Measurements from ENCODE around the gene PNO1. TPM values are rescaled to one million over a fixed set of nuclear protein-coding genes. Genes with fewer than 3 reads are reported as not detected.

Gene PNO1
- total and polyA plus RNA-seq, 11 donors: 4.5 to 20.1 (median 8.8) TPM

DNA sequence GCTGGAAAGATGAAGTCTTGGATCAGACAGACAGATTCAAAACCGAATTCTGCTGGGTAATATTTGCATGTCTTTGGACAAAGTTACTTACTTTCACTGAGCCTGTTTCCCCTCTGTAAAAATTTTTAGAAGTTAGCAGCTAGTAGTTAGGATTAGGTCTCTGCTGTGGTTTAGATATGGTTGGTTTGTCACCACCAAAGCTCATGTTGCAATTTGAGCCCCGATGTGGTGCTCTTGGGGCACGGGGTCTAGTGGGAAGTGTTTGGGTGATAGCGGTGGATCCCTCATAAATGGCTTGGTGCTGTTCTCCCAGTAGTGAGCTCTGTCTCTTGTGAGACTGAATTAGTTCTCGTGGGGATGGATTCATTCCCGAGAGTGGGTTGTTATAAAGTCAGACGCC lies 38.9 kb upstream of the PNO1 start:
- TF ChIP-seq, protein P1, sequence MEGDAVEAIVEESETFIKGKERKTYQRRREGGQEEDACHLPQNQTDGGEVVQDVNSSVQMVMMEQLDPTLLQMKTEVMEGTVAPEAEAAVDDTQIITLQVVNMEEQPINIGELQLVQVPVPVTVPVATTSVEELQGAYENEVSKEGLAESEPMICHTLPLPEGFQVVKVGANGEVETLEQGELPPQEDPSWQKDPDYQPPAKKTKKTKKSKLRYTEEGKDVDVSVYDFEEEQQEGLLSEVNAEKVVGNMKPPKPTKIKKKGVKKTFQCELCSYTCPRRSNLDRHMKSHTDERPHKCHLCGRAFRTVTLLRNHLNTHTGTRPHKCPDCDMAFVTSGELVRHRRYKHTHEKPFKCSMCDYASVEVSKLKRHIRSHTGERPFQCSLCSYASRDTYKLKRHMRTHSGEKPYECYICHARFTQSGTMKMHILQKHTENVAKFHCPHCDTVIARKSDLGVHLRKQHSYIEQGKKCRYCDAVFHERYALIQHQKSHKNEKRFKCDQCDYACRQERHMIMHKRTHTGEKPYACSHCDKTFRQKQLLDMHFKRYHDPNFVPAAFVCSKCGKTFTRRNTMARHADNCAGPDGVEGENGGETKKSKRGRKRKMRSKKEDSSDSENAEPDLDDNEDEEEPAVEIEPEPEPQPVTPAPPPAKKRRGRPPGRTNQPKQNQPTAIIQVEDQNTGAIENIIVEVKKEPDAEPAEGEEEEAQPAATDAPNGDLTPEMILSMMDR (IDR thresholded peaks at IDR 0.05): no peak
- no peak for TF ChIP-seq POLR2A (IDR thresholded peaks at IDR 0.05)
- Histone ChIP-seq H3K27ac (no peak overlapping the region), H3K9me3 (no peaks in the 10 kb centered on the region), H3K4me3 (no peak overlapping the region), H3K4me1 (peaks cover 0 to 13% (median 3%) of the 10 kb centered on the region in 12 donors), H3K27me3 (no peaks in the 10 kb centered on the region), H3K36me3 (no peaks in the 10 kb centered on the region)
- DNase-seq (no peak), ATAC-seq (no peak)
- intact Hi-C loops (cut with DNase I): no loop called here
- 72 to 90% (median 83%) methylated on average over 6 to 7 of the region's 7 CpGs for WGBS, 4 donors

DNA sequence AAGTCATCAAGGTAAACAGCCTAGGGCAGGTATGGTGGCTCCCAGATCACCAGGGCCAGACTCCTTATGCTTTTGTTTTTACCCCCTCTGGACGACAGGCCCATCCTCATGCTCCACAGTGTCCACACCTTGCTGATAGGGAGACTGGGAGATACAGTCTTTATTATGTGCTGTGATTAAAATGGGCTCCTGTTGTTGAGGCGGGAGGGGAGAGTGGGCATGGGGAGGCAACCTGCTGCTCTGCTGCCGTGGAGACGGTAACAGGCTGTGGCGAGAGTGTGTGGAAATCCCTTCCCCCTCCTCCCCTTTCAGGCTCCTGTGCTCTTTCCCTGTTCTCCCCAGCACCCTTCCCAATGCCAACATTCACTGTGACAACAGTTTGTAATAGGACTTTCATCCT lies 38.2 kb upstream of the PNO1 start:
- Histone ChIP-seq H3K27ac (no peak overlapping the region), H3K4me1 (peaks cover 0 to 13% (median 3%) of the 10 kb centered on the region in 12 donors), H3K27me3 (no peaks in the 10 kb centered on the region), H3K4me3 (no peak overlapping the region), H3K36me3 (no peaks in the 10 kb centered on the region), H3K9me3 (no peaks in the 10 kb centered on the region)
- intact Hi-C loops (cut with DNase I): no loop called here
- no peak for ATAC-seq
- 71 to 82% (median 77%) methylated on average over 5 of the region's 5 CpGs for WGBS, 4 donors
- no peak for DNase-seq
- TF ChIP-seq, protein P1 (IDR thresholded peaks at IDR 0.05): no peak
- TF ChIP-seq POLR2A (IDR thresholded peaks at IDR 0.05): no peak

DNA sequence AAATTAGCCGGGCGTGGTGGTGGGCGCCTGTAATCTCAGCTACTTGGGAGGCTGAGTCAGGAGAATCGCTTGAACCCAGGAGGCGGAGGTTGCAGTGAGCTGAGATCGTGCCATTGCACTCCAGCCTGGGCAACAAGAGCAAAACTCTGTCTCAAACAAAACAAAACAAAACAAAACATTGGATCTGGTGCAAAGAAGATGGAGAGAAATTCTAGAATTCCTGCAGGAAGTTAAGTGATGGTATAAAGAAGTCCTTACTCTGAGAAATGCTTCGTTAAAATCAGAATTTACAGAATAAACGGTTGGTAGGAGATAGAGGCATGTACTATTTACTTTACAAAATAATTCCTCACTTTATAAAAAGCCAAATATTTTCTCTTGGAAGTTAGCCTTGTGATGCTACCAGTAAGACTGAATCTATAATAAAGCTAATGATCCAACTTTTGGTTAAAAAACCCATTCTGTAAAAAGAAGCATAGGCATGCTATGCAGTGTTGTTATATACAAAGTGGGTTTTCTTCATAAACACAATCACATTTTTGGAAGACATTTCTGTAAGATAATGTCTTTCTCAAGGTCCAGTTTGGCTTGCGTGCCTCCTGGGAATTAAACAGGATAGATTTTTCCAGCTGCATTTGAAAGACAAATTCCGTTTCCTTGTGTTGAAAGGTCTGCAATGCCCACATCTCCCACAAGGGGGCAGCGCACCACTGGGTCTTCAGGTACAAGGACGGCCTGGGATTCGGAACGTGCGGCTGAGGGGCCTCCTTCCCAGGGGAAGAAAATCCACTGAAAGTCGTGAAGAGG lies 35.6 kb upstream of the PNO1 start:
- H3K27ac ChIP-seq: no peak overlapping the region

DNA sequence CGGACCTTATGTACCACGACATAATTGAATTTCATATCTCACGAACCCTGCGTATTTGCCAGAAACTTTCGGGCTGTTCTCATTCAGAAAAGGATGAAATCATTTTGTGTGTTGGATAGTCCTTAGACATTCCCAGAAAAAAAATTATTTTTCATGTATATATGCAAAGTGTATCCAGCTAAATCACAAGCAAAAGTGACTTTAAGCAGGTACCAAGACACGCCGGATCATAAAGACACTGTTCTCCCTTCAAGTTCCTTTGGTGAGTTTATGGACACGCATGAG lies 35.1 kb upstream of the PNO1 start:
- intact Hi-C loops (cut with DNase I): loop anchor here (1.0 to 10.0 kb wide), 14 partner anchors 72 to 320 kb away; partner anchors contain the start of gene PPP3R1 (in 3 of the 10)
- Histone ChIP-seq H3K9me3 (no peaks in the 10 kb centered on the region), H3K27me3 (no peaks in the 10 kb centered on the region), H3K27ac (no peak overlapping the region), H3K36me3 (peaks cover 0 to 5% (median 0%) of the 10 kb centered on the region in 9 donors), H3K4me1 (peaks cover 0 to 13% (median 3%) of the 10 kb centered on the region in 12 donors), H3K4me3 (no peak overlapping the region)
- DNase-seq: no peak
- TF ChIP-seq POLR2A (IDR thresholded peaks at IDR 0.05): no peak
- TF ChIP-seq, protein P1 (IDR thresholded peaks at IDR 0.05): peak in 4 of 12 donors; percentile 9 to 28 (median 14)
- 35 to 42% (median 38%) methylated on average over 8 of the region's 8 CpGs for WGBS, 4 donors
- no peak for ATAC-seq

More for the DNA sequence above, 35.6 kb upstream of the PNO1 start:
- WGBS, 4 donors: 43 to 48% (median 47%) methylated on average over 16 of the region's 16 CpGs
- Histone ChIP-seq H3K4me1 (peaks cover 0 to 13% (median 3%) of the 10 kb centered on the region in 12 donors), H3K9me3 (no peaks in the 10 kb centered on the region), H3K4me3 (no peak overlapping the region), H3K27me3 (no peaks in the 10 kb centered on the region), H3K36me3 (no peaks in the 10 kb centered on the region)
- intact Hi-C loops (cut with DNase I): loop anchor here (1.0 to 10.0 kb wide), 14 partner anchors 73 to 320 kb away; partner anchors contain the start of gene PPP3R1 (in 3 of the 10)
- TF ChIP-seq POLR2A (IDR thresholded peaks at IDR 0.05): no peak
- TF ChIP-seq, protein P1 (IDR thresholded peaks at IDR 0.05): peak; percentile 91 to 98 (median 97)
- ATAC-seq (peak; percentile 33 to 79 (median 76)), DNase-seq (peak; percentile 80 to 92 (median 85))
